SKM-1 (cell line): ENCODE measurements around the gene PDE4D.

Source experiments
- DNase-seq: peaks from one replicate; lab custom pipeline; 2025; ENCODE audit not compliant: unreplicated experiment; lab: John Stamatoyannopoulos, UW

PDE4D gene

DNA sequence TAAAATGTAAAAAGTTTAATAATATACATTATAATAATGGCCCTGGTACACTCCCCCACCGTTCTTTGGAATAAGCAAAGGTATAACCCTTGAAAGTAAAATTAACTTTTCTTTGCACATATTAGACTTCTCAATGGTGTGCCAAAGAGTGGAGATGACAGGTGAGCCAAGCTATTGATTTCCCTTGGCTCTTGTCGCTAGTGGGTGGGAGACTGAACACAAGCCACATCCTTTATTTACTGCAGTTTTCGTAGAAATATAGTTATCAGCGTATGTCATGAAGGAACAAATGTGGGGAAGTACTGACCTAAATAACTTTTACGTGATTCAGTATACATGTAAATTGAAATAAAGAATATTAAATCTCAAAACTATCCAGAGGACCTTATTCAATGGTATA is 761.4 kb downstream of the PDE4D start:
- DNase-seq = no peak

GRCh38 chr5:59130431-59130830 is 763.1 kb downstream of the PDE4D start:
- no peak for DNase-seq

DNA sequence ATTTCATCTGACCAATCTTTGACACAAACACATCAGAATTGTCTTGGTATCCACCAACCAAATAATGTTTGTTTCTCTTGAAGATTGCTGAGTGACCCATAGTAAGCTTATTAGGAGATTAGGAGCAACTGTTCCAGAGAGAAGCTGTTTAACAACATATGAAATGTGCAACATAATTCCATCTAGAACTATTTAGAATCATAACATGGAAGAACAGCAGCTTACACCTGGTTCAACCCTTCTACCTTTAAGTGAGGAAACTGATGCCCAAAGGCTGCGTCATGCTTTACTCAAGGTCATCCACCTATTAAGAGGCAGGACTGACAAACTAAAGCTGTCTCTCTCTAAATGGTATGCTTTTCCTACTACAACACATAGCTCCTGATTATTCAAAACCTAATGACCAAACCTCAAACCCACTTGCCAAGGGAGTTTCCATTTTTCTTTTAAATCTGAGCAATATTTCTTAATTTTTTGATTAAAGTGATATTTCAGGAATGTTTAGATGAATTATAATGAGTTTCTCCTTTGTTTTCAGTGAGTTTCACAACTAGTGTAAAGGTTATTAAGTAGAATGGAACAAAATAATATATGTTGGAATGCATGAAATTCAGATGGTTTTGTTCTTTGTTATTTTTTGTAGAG is 764.8 kb downstream of the PDE4D start:
- no peak for DNase-seq

DNA sequence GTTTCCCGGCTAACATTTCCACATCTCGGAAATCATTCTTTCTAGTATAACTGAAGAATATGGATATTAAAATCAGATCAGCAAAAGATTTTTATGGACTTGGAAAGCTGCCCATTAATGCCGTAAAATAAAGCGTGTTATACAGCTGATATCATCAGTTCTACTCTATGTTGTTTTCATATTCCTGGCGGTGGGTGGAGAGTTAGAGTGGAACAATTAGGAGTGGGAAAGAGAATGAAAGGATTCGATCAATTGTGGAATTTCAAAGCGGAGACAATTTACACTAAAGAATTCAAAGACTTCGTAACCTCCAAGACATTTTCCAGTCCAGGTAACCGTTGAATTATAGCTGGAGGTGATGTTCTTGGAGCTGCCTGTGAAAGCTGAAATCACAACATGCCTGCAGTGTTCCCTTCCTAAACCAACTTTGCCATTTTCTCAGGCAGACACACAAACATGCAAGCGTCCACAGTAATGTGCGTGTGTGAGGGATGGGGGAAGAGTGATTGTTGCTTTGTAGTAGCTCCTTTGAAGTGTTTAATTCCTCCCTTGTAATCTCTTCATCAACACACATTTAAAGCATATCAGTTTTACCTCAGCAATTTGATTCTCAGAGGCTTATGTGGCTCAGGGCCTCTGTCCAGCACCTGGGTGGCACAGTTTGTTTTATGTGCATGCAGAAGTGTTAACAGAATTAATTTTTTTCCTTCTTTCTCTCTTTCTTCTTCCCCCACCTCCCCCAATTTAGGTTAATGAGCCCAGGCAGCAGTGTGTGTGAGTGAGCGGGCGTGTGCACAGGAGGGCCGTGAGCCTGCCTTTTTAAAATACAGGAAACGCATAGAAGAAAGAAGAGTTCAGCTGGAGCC is 766.6 kb downstream of the PDE4D start:
- DNase-seq = no peak

- DNase-seq = no peak
Observed at GRCh38 chr5:59126016-59126707, 767.4 kb downstream of the PDE4D start.

DNA sequence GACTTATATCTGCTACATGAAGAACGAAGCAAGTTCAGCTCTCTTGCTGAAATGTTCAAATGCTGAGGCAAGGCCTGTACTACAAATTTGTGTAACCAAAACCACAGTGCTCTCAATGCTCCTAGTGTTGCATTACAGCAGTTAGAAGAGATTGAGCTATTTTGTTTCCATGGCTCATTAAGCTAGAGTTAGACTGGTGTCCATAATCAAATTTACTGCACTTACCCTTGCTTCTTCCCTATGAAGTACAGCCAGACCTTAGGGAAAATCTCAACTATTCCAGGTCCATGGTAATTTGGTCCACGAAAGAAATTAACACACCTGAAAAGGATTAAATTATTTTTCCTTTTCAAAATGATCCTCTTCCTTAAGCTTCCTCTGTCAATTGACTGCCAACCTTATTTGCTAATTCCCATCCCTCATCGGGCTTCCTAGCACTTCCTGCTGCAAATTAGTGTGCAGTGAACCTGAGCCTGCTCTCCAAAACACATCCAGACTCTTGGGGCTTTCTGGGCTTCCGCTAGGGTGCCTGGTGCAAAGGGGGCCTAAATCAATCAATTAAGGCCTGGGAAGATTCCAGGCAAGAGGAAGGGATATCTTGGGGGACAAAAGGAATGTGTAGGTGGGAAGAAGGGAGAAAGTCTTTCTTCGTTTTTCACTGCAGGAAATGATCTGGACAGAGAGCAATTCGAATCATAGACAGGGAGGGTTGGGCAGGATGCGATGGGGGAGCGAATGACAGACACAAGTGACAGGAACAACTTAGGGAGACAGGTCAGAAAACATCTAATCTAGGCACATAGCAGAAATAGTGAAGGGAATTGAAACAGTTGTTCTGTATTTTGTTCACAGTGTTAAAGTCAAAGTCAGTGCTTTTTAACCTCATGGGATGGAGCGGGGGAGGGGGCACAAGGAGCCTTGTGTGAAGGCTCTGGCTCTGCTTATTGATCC is 768.2 kb downstream of the PDE4D start:
- DNase-seq = no peak

DNA sequence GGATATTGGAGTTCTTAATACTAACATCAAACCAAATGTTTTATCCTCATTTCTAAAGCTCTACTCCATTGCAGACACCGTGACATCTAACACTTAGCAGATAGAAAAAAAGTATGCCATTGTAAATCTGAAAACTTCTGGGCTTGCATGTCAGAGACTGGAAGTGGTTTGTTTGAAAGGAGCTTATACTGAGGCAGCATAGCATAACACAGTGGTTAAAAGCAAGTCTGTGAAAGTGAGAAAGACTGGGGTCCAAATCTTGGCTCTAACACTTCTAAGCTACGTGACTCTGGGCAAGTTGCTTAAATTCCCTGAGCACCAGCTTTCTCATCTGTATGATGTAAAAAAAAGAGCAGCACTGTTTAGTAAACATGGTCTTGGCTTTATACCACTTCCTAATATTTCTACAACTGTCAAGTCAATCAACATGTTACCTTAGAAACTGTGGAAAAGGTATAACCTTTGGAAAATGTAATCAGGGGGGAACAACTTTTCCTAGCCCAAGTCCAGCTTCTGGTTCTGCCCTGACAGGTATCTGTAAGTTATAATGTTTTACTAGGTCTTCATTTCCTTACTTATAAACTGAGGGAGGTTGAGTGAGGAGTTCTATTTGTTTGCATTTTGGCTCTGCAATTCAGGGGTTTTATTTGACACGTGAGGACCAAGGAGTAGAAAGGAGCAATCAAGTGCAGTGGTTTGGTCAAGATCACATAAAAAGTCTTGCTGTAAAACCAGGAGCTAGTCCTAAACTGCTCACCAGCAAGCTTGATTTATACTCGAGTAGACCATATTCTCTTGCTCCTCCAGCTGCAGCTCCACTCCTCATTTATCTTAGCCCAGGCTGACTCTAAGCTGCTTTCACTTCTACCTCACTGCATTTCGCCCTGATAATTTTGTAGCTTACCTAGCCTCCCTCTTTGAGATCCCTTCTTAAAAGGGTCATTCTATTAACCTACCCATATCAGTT is 769.6 kb downstream of the PDE4D start:
- no peak for DNase-seq

- no peak for DNase-seq
Observed at GRCh38 chr5:59119480-59119879, 774.0 kb downstream of the PDE4D start.

DNA sequence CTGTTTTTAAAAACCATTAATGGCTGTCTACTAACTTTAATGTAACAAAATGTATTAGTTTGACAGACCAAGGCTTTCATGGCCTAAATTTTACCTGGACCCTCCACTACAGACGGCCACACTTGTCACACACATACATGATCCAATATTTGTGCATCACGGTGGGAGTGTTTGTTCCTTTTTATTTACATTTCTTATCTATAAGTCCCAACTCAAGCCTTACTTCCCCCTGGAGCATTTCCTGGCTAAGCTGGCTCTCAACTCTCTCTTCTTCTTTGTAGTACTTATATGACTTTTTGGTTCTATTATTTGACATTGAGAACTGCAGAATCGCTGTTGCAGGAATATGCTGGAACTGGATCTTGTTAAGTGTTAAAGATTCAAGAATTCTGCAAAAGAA is 776.2 kb downstream of the PDE4D start:
- DNase-seq = no peak

DNA sequence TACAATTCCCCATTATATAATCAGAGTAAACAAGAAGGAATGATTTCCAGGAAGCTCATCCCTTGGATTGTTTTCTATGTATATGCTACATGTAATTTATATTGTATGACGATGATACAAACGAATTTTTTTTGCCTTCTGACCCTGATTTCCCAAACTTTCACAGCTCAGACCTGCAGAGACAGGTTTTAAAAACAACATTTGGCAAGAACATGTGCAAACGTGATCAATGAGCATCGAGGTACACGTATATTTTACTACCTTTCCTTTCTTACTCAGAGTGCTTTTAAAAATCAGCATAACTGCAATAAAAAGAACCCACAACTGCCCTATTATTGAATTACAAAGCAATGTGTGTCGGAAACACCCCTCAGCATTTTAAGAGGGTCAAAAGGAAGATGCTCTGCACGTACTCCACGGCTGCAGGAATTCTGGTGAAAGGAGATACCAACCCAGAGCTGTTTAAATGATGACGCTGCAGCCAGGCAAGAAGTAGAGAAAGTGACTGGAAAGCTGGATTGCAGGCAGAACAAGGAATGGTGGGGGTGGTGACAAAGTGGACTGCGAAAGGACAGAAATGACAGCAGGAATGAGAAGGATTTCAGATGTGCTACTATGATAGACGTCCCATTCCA is 777.2 kb downstream of the PDE4D start:
- no peak for DNase-seq

DNA sequence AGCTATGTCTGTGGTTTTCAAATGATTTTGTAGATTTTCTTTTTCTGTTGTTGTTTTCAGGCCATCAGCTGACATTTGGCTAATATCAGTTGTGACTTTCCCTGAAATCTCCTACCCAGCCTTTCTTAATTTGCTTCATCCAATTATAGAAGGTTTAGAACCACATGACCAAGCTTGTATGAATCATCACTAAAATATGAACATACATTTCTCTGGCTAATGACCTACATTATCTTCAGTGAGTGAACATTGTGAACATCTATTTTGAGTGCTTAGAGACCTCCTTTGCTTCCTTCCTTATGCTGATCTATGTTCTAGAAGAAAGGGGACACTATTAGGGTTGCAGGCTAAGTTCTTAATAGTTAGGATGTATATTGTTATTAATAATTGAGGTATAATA is 778.2 kb downstream of the PDE4D start:
- DNase-seq = no peak

DNA sequence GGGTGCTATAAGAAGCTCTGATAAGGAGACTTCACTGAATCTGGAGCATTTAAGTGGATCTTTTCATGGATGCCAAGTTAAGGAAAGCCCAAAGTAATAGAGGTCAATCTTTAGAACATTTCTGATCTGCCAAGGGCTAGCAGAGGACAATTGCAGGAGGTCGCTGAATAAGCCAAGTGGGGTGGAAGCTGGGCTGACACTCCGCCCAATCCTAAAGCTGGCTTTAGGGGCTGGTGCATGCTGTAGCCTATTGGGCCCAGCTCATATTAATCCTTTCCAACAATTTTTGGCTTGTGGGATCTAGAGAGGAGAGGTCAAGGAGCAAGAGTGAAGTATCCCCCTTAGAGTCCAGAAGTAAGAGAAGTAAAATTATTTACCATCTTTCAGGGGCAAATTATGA is 784.1 kb downstream of the PDE4D start:
- DNase-seq = no peak

- no peak for DNase-seq
Observed at GRCh38 chr5:59107692-59108091, 785.8 kb downstream of the PDE4D start.

DNA sequence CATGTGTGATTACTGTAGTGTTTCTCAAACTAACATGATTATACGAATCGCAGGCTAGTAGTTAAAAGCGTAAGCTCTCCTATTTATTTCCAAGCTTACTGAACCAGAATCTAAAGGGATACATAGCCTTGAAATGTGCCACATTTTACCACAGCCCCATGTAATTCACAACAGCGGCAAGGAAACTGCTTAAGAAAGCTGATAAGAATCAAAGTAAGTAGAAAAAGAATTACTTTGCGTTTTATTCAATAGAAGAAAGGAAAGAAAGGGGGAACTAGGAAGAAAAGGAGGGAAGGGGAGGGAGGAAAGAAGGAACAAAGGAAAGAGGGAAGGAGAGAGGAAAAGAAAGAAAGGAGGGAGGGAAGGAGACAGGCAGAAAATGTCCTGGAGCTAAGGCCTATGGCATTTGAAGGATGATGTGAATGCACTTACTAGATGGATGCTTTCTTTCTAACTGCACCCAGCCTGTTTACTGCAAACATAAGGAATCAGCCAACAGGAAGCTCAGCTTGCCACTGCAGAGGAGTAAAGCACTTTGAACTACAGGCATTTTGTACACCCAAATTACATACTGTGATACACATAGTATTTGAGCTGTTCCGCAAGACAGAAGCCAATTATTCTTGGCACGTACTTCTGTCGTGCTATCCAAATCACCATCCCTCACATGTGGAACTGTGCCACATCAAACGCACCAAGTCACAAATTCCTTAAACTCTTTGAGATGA is 789.0 kb downstream of the PDE4D start:
- DNase-seq = no peak

- no peak for DNase-seq
Observed at GRCh38 chr5:59103303-59103702, 790.2 kb downstream of the PDE4D start.

GRCh38 chr5:59102437-59102836 is 791.1 kb downstream of the PDE4D start:
- no peak for DNase-seq

DNA sequence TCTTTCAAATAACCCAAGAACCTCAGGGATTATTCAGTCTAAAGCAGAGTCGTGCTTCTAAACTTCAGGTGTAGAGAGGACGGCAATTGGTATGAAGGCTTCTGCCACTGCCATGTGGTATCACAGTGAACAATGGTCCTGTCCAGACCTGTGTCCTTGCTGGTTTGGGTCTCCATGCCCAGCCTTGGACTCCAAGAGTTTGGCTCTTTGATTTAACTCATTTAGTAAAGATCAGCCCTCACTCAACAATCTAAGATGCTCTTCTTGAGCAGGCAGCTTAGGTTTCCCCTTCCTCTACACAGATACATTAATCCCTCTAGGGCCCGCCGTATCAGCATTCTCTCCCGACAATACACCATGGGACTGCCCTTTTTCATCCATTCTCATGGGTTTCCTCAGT is 792.7 kb downstream of the PDE4D start:
- no peak for DNase-seq

DNA sequence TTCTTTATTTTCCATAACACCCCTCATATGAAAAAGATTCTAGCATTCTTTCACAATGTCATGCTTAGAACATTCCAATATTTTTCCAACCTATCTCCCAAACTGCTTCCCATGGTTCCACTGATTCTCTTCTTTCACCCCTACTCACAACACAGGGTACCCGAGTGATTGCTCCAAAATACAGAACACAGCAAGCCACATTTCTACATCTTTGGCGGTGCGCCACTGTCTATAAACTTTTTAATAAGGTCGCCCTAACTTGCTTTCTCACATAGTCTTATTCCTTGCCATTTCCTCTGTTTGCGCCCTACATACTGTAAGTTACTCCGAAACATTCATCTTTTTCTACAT is 793.6 kb downstream of the PDE4D start:
- DNase-seq = no peak
